ENCODE data around the gene SLC2A10. TPM values are rescaled to one million over a fixed set of nuclear protein-coding genes. Genes with fewer than 3 reads are reported as not detected.

The SLC2A10 gene
- not detected in 5 replicates for total RNA-seq (2022; extraction: Qiagen RNA extraction)

DNA sequence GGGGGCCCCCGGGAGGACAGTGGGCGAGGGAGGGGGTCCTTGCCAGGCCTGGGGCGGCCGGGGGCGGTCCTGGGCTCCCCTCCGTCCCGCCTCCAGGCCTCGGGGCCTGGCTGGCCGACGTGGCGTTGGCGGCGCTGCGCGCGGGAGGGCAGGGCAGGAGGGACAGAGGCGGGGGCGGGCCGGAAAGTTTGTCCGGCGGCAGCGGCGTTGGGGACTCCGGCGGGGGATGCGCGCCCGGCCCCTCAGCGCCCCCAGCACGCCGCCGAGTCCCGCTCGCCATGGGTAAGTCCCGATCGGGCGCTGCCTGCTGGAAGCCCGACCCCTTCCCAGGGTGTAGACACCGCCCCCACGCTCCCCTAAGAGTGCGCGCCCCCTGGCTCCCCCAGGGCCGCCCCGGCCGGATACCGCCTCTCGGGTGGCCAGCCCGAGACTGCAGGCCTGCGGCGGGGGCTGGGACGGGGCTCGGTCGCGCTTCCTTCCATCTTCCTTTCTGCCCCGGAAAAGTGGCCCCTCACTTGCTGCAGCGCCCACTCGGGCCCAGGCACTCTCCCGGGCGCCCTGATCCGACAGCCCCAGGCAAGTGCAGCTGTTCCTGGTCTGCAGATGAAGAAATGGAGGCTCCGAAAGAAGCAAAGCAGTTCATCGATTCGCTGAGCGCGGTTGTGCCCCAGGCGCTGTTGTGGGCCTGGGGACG lies at the start of gene SLC2A10:
TSS of gene SLC2A10 (plus strand) at position 191 of the 694 bp plus-strand sequence. CDS start at position 279, 88 bp downstream.

DNA sequence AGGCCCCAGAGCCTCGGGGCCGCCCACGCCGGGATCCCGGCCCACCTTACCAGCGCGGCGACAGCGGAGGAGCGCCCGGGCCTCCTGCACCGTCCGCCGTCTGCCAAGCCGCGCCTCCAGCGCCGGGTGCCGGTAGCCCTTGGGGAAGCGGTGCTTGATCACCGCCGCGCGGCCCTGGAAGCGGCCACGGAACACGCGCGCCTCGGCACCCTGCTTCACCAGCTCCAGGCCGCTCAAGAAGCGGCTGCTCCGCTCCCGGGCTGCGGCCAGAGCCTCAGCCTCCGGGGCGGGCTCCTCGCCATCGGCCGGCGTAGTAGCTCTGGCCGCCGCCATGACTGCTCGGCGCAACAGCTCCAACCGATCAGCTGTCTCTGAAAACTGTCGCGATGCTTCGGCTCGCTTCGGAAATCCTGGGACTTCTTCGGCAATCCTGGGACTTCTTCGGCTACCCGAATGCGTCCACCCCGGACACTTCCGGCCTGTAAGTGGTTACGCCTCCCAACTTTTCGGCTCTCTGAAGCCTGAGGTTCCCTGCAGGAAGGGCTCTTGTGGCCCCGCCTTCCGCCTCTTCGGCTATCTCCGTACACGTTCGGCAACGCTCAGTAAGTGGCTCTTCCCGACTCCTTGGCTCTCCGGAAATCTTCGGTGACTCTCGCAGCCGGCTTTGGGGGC lies 20.2 kb upstream of the SLC2A10 start, which contains the start of gene TP53RK:
TSS of gene TP53RK (minus strand) at position 363 of the 672 bp plus-strand sequence. CDS start at position 333, 30 bp downstream.

Other genes with a start within 250 kb of the SLC2A10 start
- not detected in 5 replicates for gene ZNF334, start 196.1 kb upstream of the SLC2A10 start, total RNA-seq (2022; extraction: Qiagen RNA extraction)
- not detected in 5 replicates for gene OCSTAMP, start 159.0 kb upstream of the SLC2A10 start, total RNA-seq (2022; extraction: Qiagen RNA extraction)
- 0.03 to 0.17 TPM (median 0.07 TPM) in 3 of 5 replicates, not detected in the others for gene SLC13A3, start 58.2 kb upstream of the SLC2A10 start, total RNA-seq (2022; extraction: Qiagen RNA extraction)
- 11.7 to 13.7 TPM (median 12.0 TPM) in 5 replicates for gene TP53RK, start 20.2 kb upstream of the SLC2A10 start, total RNA-seq (2022; extraction: Qiagen RNA extraction)
- 2.2 to 3.2 TPM (median 2.6 TPM) in 5 replicates for gene EYA2, start 185.2 kb downstream of the SLC2A10 start, total RNA-seq (2022; extraction: Qiagen RNA extraction)